Measurements from ENCODE around the gene LRRC8D. TPM values are rescaled to one million over a fixed set of nuclear protein-coding genes. Genes with fewer than 3 reads are reported as not detected.

LRRC8D gene
- polyA plus RNA-seq, 3 donors = 28.0 to 43.8 (median 42.9) TPM

- H3K36me3 ChIP-seq (replicated peaks in 1 of 2; ENCODE audit: control insufficient read depth in 1 of 2, insufficient read depth in 2 of 2, low read length in 2 of 2) = peaks cover 13 to 31% of the 10 kb centered on the region in 2 donors
- no CpG with 5 or more reads among the region's 2 CpGs for WGBS (ENCODE audit: insufficient coverage)
- H3K9ac ChIP-seq (ENCODE audit: insufficient read depth, low read length, poor library complexity, severe bottlenecking) = no peak overlapping the region
- H3K27me3 ChIP-seq (ENCODE audit: control insufficient read depth in 2 of 2, insufficient read depth in 2 of 2, low read length in 2 of 2) = no peaks in the 10 kb centered on the region
- no peak overlapping the region for H3K4me3 Mint-ChIP-seq
- H3K4me1 Mint-ChIP-seq = peaks cover 50% of the 10 kb centered on the region
- no peaks in the 10 kb centered on the region for H3K79me2 ChIP-seq (ENCODE audit: insufficient read depth, low read length)
- H3K27me3 Mint-ChIP-seq (ENCODE audit: low read depth in 3 of 3) = peaks cover 0 to 3% (median 0%) of the 10 kb centered on the region in 3 donors
- peak overlapping the region; percentile 90 to 98 (median 94) for H3K27ac Mint-ChIP-seq
- intact Hi-C loops (cut with micrococcal nuclease) = loop anchor here in 1 of 2 donors (5.0 kb wide), 2 partner anchors 35 kb away; no protein-coding TSS in a partner anchor
- no peak overlapping the region for H3K4me3 ChIP-seq (replicated peaks in 1 of 3; ENCODE audit: low read depth in 2 of 3, low read length in 3 of 3)
- H3K36me3 Mint-ChIP-seq = peaks cover 23 to 24% of the 10 kb centered on the region in 2 donors
- H3K9me3 Mint-ChIP-seq = peaks cover 0 to 2% (median 0%) of the 10 kb centered on the region in 7 donors
- DNase-seq = no peak
- peaks cover 51 to 63% of the 10 kb centered on the region in 2 donors for H3K4me1 ChIP-seq (ENCODE audit: control insufficient read depth in 1 of 2, insufficient read depth in 2 of 2, low read length in 2 of 2)
- H4K20me1 ChIP-seq (ENCODE audit: insufficient read depth, low read length) = peaks cover 2% of the 10 kb centered on the region
- H3K27ac ChIP-seq (ENCODE audit: low read depth in 1 of 2, low read length in 2 of 2) = peak overlapping the region; percentile 81 to 89
- H3K4me2 ChIP-seq (replicated peaks; ENCODE audit: extremely low read depth, low read length, poor library complexity, severe bottlenecking) = no peak overlapping the region
- no peak for TF ChIP-seq CTCF (IDR thresholded peaks at IDR 0.05)
- no peak overlapping the region for H2AFZ ChIP-seq (ENCODE audit: insufficient read depth, low read depth, low read length, poor library complexity, severe bottlenecking)
- no peaks in the 10 kb centered on the region for H3K9me3 ChIP-seq (replicated peaks in 1 of 2; ENCODE audit: control insufficient read depth in 1 of 2, insufficient read depth in 1 of 2, low read length in 2 of 2)
These were observed 121.2 kb downstream of the LRRC8D start for GRCh38 chr1:89942014-89942413.

- Histone ChIP-seq H3K4me2 (replicated peaks; ENCODE audit: extremely low read depth, low read length, poor library complexity, severe bottlenecking) (peak overlapping the region; percentile 23), H3K9me3 (replicated peaks in 1 of 2; ENCODE audit: control insufficient read depth in 1 of 2, insufficient read depth in 1 of 2, low read length in 2 of 2) (no peaks in the 10 kb centered on the region), H3K4me1 (ENCODE audit: control insufficient read depth in 1 of 2, insufficient read depth in 2 of 2, low read length in 2 of 2) (peaks cover 51 to 63% of the 10 kb centered on the region in 2 donors), H3K9ac (ENCODE audit: insufficient read depth, low read length, poor library complexity, severe bottlenecking) (peak overlapping the region; percentile 20), H2AFZ (ENCODE audit: insufficient read depth, low read depth, low read length, poor library complexity, severe bottlenecking) (peak overlapping the region; percentile 31), H3K36me3 (replicated peaks in 1 of 2; ENCODE audit: control insufficient read depth in 1 of 2, insufficient read depth in 2 of 2, low read length in 2 of 2) (peaks cover 8 to 22% of the 10 kb centered on the region in 2 donors), H3K27me3 (ENCODE audit: control insufficient read depth in 2 of 2, insufficient read depth in 2 of 2, low read length in 2 of 2) (no peaks in the 10 kb centered on the region), H3K4me3 (replicated peaks in 1 of 3; ENCODE audit: low read depth in 2 of 3, low read length in 3 of 3) (peak overlapping the region in 1 of 3 experiments; percentile 16), H3K79me2 (ENCODE audit: insufficient read depth, low read length) (no peaks in the 10 kb centered on the region), H3K27ac (ENCODE audit: low read depth in 1 of 2, low read length in 2 of 2) (peak overlapping the region; percentile 81 to 89), H4K20me1 (ENCODE audit: insufficient read depth, low read length) (no peaks in the 10 kb centered on the region)
- DNase-seq = peak; percentile 74 to 85 (median 84)
- 87% methylated on average over 5 of the region's 8 CpGs for WGBS (ENCODE audit: insufficient coverage)
- Mint-ChIP-seq H3K4me1 (peaks cover 50% of the 10 kb centered on the region), H3K4me3 (peak overlapping the region; percentile 1 to 26), H3K9me3 (peaks cover 0 to 3% (median 0%) of the 10 kb centered on the region in 7 donors), H3K36me3 (peaks cover 20 to 21% of the 10 kb centered on the region in 2 donors), H3K27me3 (ENCODE audit: low read depth in 3 of 3) (peaks cover 0 to 4% (median 3%) of the 10 kb centered on the region in 3 donors), H3K27ac (peak overlapping the region; percentile 90 to 98 (median 94))
- no peak for TF ChIP-seq CTCF (IDR thresholded peaks at IDR 0.05)
- intact Hi-C loops (cut with micrococcal nuclease) = loop anchor here in 1 of 2 donors (5.0 kb wide), 2 partner anchors 34 to 36 kb away; no protein-coding TSS in a partner anchor
These were observed 122.2 kb downstream of the LRRC8D start for GRCh38 chr1:89942825-89943658.
